Measurements from ENCODE around the gene FFAR1.

FFAR1 gene

DNA sequence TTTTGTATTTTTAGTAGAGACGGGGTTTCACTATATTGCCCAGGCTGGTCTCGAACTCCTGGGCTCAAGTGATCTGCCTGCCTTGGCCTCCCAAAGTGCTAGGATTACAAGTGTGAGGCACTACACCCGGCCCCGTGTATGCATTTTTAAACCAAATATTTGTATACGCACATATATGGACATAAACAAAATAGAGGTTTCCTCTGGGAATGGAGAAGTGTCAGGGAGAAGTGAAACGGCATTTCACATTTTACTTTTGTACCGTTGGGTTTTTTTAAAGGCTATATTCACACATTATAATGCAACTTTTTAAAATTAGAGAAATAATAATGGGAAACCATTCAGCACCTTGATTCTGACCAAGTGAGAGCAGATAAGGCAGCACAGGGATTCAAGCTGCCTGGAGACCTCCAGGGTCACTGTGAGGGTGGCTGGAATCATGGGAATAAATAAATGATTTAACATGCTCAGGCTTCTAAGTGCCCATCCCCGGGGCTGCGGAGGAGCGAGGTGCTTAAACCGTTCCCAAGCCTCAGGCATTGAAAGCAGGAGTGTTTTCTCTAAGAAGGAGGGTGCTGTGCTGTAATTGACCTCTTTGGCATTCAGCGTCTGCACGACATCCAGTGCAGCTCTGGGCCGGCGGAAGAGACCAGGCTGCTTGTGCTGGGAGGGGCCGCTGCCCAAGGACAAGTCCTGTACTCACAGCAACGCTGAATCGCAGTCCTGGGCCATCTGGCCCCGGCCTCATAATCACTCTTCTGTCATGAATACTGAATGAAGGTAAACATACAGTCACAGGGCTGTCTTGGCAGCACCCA lies 47.9 kb downstream of the FFAR1 start:
- DNase-seq, result peak; percentile 65

GRCh38 chr19:35396240-35396885 lies 48.7 kb downstream of the FFAR1 start:
- DNase-seq, result peak; percentile 47

GRCh38 chr19:35397064-35397463 lies 49.4 kb downstream of the FFAR1 start:
- DNase-seq, result no peak
